CMK (cell line): Measurements from ENCODE around the gene SLC35F3.
"Not testable (repeated sequence)": the region's sequence is repeated elsewhere in the genome, so short reads cannot be mapped to it uniquely, and the experiment has no call there.

Experiments used
- DNase-seq: peaks from one replicate; pipeline ENCODE4 v3.0.0-alpha.2; 2010; ENCODE audit warnings: low read depth

The SLC35F3 gene

DNA sequence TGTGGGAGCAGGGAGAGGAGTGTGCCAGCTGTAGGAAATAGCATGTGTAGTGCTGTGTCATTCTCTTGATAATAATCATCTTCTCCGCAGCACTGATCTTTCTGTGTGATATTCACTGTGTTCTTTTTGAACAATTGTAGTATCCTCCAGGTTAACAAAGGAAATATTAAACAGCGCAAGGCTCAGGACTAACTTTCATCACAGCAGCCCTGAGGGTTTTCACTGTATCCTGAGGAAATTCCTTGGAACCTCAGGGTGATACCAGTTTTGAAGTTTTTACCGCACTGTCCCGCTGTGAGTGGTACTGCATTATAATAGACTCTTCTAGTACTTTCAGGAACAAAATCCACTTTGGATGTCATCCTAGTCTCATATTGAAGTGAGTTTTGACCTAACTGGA, 240.4 kb downstream of the SLC35F3 start:
- no peak for DNase-seq

DNA sequence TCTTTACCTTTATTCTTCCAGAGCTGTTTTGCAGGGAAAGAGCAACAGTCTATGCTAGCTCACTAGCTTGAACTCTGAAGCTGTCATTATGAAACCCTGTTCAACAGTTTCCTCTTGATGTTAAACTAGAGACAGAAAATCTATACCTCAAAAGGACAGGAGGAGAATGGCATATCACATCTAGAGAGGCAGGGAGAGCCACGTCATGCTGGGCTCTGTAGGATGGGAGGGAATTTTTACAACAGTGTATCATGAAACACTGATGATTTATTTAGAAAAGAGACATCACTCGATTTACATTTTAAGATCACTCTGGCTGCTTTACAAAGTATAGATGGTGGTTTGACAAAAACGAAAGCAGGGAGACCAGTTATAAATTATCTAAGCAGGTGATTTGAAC, 243.9 kb downstream of the SLC35F3 start:
- no peak for DNase-seq

GRCh38 chr1:234148816-234149215, 244.3 kb downstream of the SLC35F3 start:
- DNase-seq: no peak

- DNase-seq: no peak
Measured at GRCh38 chr1:234149217-234149616, 244.7 kb downstream of the SLC35F3 start.

GRCh38 chr1:234150892-234151291, 246.4 kb downstream of the SLC35F3 start:
- DNase-seq: no peak

DNA sequence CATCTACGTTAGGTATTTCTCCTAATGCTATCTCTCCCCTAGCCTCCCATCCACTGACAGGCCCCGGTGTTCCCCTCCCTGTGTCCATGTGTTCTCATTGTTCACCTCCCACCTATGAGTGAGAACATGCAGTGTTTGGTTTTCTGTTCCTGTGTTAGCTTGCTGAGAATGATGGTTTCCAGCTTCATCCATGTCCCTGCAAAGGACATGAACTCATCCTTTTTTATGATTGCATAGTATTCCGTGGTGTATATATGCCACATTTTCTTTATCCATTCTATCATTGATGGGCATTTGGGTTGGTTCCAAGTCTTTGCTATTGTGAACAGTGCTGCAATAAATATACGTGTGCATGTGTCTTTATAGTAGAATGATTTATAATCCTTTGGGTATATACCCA, 247.9 kb downstream of the SLC35F3 start:
- not testable (repeated sequence) for DNase-seq

DNA sequence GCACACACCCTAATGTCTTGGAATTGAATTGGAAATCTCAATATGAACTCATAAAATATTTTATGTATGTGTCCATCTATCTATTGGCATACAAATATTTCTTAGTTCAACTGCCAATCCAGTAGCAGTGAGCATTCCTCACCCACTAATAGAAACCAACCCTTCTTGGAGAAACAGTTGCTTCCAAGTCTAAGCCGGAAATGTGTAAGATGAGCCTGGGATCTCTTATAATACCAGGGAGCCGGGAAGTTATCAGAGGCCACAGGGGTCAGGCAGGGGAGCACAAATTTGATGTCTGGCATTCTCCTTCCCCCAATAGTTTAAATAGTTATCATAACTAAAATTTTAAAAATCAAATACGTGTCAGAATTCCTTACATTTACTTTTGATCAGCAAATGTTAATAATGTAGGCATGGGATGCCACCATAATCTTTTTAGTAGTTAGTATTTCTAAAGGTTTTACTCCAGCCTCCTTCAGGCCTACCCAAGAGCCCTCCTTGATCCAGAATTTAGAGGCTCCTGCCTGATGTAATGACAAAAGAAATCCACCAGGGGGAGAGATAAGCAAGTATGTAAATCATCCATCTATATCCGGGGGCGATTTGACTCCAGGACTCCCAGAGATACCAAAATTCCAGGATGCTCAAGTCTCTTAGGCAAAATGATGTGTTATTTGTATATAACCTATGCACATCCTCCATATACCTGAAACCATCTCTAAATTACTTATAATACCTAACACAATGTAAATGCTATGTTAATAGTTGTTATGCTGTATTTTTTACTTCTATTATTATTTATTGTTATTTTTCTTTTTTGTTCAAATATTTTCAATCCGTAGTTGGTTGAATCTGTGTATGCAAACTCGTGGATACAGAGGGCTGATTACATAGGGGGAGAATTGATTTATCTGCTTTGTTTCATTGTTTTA, 250.1 kb downstream of the SLC35F3 start:
- peak; percentile 12 for DNase-seq

GRCh38 chr1:234162661-234163060, 258.2 kb downstream of the SLC35F3 start:
- DNase-seq: no peak

- no peak for DNase-seq
Measured at GRCh38 chr1:234163267-234163919, 258.9 kb downstream of the SLC35F3 start.

DNA sequence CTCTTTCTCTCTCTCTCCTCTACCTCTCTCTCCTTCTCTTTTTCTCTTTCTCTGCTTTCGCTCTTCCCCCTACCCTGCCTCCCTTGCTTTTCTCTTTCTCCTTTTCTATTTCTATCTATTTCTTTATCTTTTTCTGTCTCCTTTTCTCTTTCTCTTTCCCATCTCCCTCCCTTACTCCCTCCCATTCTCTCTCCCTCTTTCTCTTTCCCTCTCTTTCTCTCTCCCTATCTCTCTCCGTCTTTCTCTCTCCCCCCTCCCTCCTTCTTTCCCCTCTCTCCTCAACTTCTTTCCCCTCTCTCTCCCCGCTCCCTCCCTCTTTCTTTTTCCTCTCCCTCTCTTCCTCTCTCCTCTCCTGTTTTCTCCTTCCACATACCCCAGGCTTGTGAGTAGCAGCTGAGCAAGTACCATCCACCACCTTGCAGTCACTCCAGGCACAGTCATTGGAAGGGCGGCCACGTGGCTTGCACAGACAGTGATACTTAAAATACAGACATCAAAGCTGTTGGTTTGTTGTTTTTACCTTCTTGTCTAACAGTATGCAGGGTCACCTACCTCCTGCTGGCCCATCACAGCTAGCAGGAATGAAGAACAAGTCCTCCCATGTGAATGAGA, 259.7 kb downstream of the SLC35F3 start:
- DNase-seq: no peak

- DNase-seq: no peak
Measured at GRCh38 chr1:234168061-234168724, 263.7 kb downstream of the SLC35F3 start.

DNA sequence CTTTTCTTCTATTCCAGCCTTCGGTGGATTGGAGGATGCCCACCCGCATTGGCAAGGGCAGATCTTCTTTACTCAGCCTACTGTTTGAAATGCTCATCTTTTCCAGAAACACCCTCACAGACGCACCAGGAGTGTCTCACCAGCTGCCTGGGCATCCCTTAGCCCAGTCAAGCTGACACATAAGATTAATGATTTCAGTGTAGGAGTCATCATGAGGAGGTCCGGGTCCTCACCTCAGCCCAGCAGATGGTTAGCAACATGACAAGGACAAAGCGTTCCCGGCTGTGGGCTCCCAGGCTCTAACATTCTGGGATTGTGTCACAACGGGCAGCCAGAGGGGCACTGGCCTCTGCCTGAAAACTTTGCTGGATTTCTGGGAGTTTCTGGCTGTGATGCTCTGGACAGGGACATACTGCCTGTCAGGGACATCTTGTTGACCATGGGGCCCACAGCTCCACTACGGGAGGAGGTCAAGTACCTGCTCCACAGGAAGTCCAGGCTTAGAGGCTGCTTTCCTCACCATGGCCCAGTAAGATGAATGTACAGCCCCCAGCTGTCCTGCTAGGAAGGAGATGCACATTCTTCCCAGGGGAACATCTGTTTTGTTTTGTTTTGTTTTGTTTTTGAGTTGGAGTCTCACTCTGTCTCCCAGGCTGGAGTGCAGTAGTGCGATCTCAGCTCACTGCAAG, 264.8 kb downstream of the SLC35F3 start:
- DNase-seq: no peak

- no peak for DNase-seq
Measured at GRCh38 chr1:234170067-234170466, 265.6 kb downstream of the SLC35F3 start.

GRCh38 chr1:234170622-234171021, 266.1 kb downstream of the SLC35F3 start:
- DNase-seq: no peak

GRCh38 chr1:234173968-234174367, 269.5 kb downstream of the SLC35F3 start:
- no peak for DNase-seq

GRCh38 chr1:234175363-234175762, 270.9 kb downstream of the SLC35F3 start:
- no peak for DNase-seq

DNA sequence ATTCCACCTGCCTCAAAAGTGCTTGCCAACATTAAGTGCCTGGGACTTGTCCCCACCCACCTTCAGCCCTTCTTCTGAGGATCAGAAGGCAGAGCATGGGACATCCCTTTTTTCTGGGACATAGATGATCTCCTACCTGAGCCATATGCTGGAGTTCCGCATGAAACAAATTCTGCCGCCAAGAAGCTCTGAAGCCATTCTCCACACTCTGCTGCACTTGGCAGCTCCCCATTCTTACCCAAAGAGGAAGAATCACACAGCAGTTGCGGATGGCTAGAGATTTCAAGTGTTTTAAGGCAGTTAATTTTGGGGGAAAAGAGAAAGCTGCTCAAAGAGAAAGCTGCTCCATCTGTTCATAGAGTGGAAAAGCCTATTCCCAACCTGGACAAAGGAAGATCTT, 271.5 kb downstream of the SLC35F3 start:
- DNase-seq: no peak

DNA sequence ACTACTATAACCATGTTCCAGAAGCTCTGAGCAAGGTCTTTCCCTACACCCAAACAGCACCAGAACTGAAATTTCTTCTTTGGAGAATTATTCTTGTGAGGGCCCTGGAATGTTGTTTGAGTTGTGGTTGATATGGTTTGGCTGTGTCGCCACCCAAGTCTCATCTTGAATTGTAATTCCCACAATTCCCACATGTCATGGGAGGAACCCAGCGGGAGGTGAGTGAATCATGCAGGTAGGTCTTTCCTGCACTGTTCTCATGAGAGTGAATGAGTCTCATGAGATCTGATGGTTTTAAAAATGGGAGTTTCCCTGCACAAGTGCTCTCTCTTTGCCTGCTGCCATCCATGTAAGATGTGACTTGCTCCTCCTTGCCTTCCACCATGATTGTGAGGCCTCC, 272.4 kb downstream of the SLC35F3 start:
- DNase-seq: not testable (repeated sequence)

- DNase-seq: no peak
Measured at GRCh38 chr1:234185438-234185837, 281.0 kb downstream of the SLC35F3 start.

DNA sequence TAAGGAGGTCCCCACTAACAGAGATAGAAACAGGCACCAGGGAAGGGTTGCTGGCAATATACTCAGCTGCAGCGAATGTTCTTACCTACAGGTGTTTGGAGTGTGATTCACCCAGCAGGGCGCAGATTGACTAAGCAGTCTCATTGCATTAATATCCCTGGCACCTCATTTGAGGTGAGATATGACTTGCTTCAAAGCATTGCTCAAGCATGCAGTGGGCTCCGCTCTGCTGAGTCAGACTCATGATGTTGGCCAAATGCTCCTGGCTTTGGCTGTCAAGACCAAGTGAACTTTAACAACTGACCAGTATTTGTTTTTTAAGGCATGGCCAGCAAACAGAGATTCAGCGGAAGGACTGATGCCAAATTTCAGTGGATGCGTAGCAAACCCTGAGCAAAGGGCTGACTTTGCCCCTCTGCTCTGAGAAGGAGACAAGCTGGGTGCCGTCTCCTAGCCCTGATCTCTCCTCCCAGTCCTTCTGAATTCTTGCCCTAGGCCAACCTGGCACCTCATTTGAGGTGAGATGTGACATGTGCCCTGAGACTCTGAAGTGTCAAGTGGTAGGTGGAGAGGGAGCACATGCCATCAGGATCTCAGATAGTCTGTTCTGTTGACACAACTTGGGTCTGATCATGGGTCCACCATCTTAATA, 281.7 kb downstream of the SLC35F3 start:
- no peak for DNase-seq

DNA sequence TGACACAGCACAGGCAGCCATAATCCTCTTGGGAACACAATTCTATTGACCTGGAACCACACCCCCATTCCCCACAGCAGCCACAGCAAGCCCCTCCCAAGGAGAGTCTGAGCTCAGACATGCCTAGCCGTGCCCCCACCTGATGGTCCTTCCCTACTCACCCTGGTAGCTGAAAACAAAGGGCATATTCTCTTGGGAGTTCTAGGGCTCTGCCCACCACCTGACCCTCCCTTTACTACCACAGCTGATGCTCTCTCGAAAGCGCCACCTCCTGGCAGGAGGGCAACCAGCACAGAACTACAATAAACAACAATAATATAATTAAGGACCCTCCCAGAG, 283.9 kb downstream of the SLC35F3 start:
- no peak for DNase-seq
